ENCODE results near the gene POLA2.
A peak's percentile ranks its signal among the peaks of the same experiment; 100 is the strongest.
"Not testable (repeated sequence)": the region's sequence is repeated elsewhere in the genome, so short reads cannot be mapped to it uniquely, and the experiment has no call there.

The POLA2 gene

GRCh38 chr11:65261591-65262380 is at the start of gene POLA2:
Gene POLA2, plus strand, starts transcription at chr11:65261962. Its CDS starts 331 bp downstream, at chr11:65262293.
- DNase-seq (ENCODE audit: extremely low spot score, insufficient read length, low read depth): peak; percentile 96
- peak; percentile 93 for FAIRE-seq

GRCh38 chr11:65212226-65212801 is 49.4 kb upstream of the POLA2 start:
- DNase-seq (ENCODE audit: extremely low spot score, insufficient read length, low read depth): no peak

GRCh38 chr11:65213322-65214211 is 48.2 kb upstream of the POLA2 start:
- no peak for DNase-seq (ENCODE audit: extremely low spot score, insufficient read length, low read depth)
- no peak for FAIRE-seq

More at GRCh38 chr11:65212226-65212801, 49.4 kb upstream of the POLA2 start:
- no peak for FAIRE-seq

- FAIRE-seq: no peak
These were observed 47.4 kb upstream of the POLA2 start for GRCh38 chr11:65214212-65214845.

GRCh38 chr11:65215441-65216076 is 46.2 kb upstream of the POLA2 start:
- DNase-seq (ENCODE audit: extremely low spot score, insufficient read length, low read depth): no peak
- FAIRE-seq: no peak

More at GRCh38 chr11:65214212-65214845, 47.4 kb upstream of the POLA2 start:
- no peak for DNase-seq (ENCODE audit: extremely low spot score, insufficient read length, low read depth)

- no peak for FAIRE-seq
- no peak for DNase-seq (ENCODE audit: extremely low spot score, insufficient read length, low read depth)
These were observed 44.9 kb upstream of the POLA2 start for GRCh38 chr11:65216830-65217229.

- no peak for FAIRE-seq
These were observed 44.0 kb upstream of the POLA2 start for GRCh38 chr11:65217441-65218423.

GRCh38 chr11:65218446-65218845 is 43.3 kb upstream of the POLA2 start:
- DNase-seq (ENCODE audit: extremely low spot score, insufficient read length, low read depth): no peak
- FAIRE-seq: no peak

More at GRCh38 chr11:65217441-65218423, 44.0 kb upstream of the POLA2 start:
- DNase-seq (ENCODE audit: extremely low spot score, insufficient read length, low read depth): no peak

- FAIRE-seq: no peak
- no peak for DNase-seq (ENCODE audit: extremely low spot score, insufficient read length, low read depth)
These were observed 41.9 kb upstream of the POLA2 start for GRCh38 chr11:65219930-65220213.

GRCh38 chr11:65221026-65221425 is 40.7 kb upstream of the POLA2 start:
- no peak for DNase-seq (ENCODE audit: extremely low spot score, insufficient read length, low read depth)
- FAIRE-seq: no peak

GRCh38 chr11:65223011-65223410 is 38.8 kb upstream of the POLA2 start:
- no peak for FAIRE-seq
- DNase-seq (ENCODE audit: extremely low spot score, insufficient read length, low read depth): no peak

GRCh38 chr11:65224930-65225278 is 36.9 kb upstream of the POLA2 start:
- no peak for DNase-seq (ENCODE audit: extremely low spot score, insufficient read length, low read depth)
- no peak for FAIRE-seq

- peak; percentile 33 for FAIRE-seq
These were observed 36.3 kb upstream of the POLA2 start for GRCh38 chr11:65225279-65226102.

GRCh38 chr11:65226103-65226442 is 35.7 kb upstream of the POLA2 start:
- no peak for FAIRE-seq

More at GRCh38 chr11:65225279-65226102, 36.3 kb upstream of the POLA2 start:
- peak; percentile 63 for DNase-seq (ENCODE audit: extremely low spot score, insufficient read length, low read depth)

GRCh38 chr11:65227879-65228278 is 33.9 kb upstream of the POLA2 start:
- no peak for FAIRE-seq

More at GRCh38 chr11:65226103-65226442, 35.7 kb upstream of the POLA2 start:
- no peak for DNase-seq (ENCODE audit: extremely low spot score, insufficient read length, low read depth)

GRCh38 chr11:65236194-65237059 is 25.3 kb upstream of the POLA2 start:
- FAIRE-seq (no peak), DNase-seq (ENCODE audit: extremely low spot score, insufficient read length, low read depth) (no peak)

More at GRCh38 chr11:65227879-65228278, 33.9 kb upstream of the POLA2 start:
- DNase-seq (ENCODE audit: extremely low spot score, insufficient read length, low read depth): no peak

- FAIRE-seq; DNase-seq (ENCODE audit: extremely low spot score, insufficient read length, low read depth): not testable (repeated sequence)
These were observed 23.5 kb upstream of the POLA2 start for GRCh38 chr11:65238302-65238701.
